GM19238 (cell line): ENCODE data around the gene SUMO1.
A peak's percentile ranks its signal among the peaks of the same experiment; 100 is the strongest.
"Not testable (repeated sequence)": the region's sequence is repeated elsewhere in the genome, so short reads cannot be mapped to it uniquely, and the experiment has no call there.

Experiments used
- DNase-seq: peaks from one replicate; pipeline ENCODE4 v3.0.0; 2011; ENCODE audit warnings: low spot score; ENCODE audit not compliant: insufficient read length

The SUMO1 gene

GRCh38 chr2:202238234-202239197, at the start of gene SUMO1:
Gene SUMO1 (minus strand): TSS chr2:202238597. CDS start chr2:202238451, 146 bp downstream.
- peak; percentile 86 for DNase-seq

GRCh38 chr2:202286595-202286994, 48.2 kb upstream of the SUMO1 start:
- DNase-seq: no peak

- no peak for DNase-seq
These were observed 40.5 kb upstream of the SUMO1 start for GRCh38 chr2:202278944-202279343.

GRCh38 chr2:202278036-202278760, 39.8 kb upstream of the SUMO1 start:
- no peak for DNase-seq

GRCh38 chr2:202276078-202276720, 37.8 kb upstream of the SUMO1 start:
- not testable (repeated sequence) for DNase-seq

- DNase-seq: no peak
These were observed 32.1 kb upstream of the SUMO1 start for GRCh38 chr2:202270487-202270886.

- no peak for DNase-seq
These were observed 31.2 kb upstream of the SUMO1 start for GRCh38 chr2:202269585-202269984.

GRCh38 chr2:202267495-202267894, 29.1 kb upstream of the SUMO1 start:
- no peak for DNase-seq

GRCh38 chr2:202265467-202266277, 27.3 kb upstream of the SUMO1 start, which contains the start of gene NOP58:
Gene NOP58 (plus strand): TSS chr2:202265763. CDS start chr2:202265942, 179 bp downstream.
- peak; percentile 74 for DNase-seq

- no peak for DNase-seq
These were observed 23.1 kb upstream of the SUMO1 start for GRCh38 chr2:202261531-202261930.

- DNase-seq: no peak
These were observed 13.1 kb upstream of the SUMO1 start for GRCh38 chr2:202251494-202251893.

GRCh38 chr2:202249521-202250253, 11.3 kb upstream of the SUMO1 start:
- no peak for DNase-seq

GRCh38 chr2:202247710-202248109, 9.3 kb upstream of the SUMO1 start:
- not testable (repeated sequence) for DNase-seq

- no peak for DNase-seq
These were observed 587 bp downstream of the SUMO1 start for GRCh38 chr2:202237787-202238233.

GRCh38 chr2:202221873-202222272, 16.5 kb downstream of the SUMO1 start:
- no peak for DNase-seq

GRCh38 chr2:202215179-202215578, 23.2 kb downstream of the SUMO1 start:
- DNase-seq: no peak

GRCh38 chr2:202208526-202208925, 29.9 kb downstream of the SUMO1 start:
- DNase-seq: no peak

- DNase-seq: no peak
These were observed 33.5 kb downstream of the SUMO1 start for GRCh38 chr2:202204855-202205254.

- no peak for DNase-seq
These were observed 35.0 kb downstream of the SUMO1 start for GRCh38 chr2:202203348-202203747.
